Spleen (tissue), 11 donors: ENCODE measurements around the gene GPR27. TPM values are rescaled to one million over a fixed set of nuclear protein-coding genes. Genes with fewer than 3 reads are reported as not detected.

Source experiments
- DNase-seq: peaks from one replicate; pipeline ENCODE4 v3.0.0-alpha.2; 2020
- H3K27ac ChIP-seq, 8 donors: fragments of 200-600 bp; sonication (generic) in 7 of 8; 1 replicate in 4 of 8; 2 replicates in 4 of 8; pipeline versions ENCODE4 v1.5.0 to v1.8.0; 2016 to 2021; ENCODE audit warnings: inconsistent platforms in 4 of 8, mild to moderate bottlenecking in 4 of 8, moderate library complexity in 1 of 8
- H3K27me3 ChIP-seq, 7 donors: fragments of 200-600 bp; sonication (generic) in 6 of 7; replicated peaks in 1 of 7; 1 replicate in 4 of 7; 2 replicates in 3 of 7; pipeline versions ENCODE4 v1.5.0 to v1.8.0; 2016 to 2021; ENCODE audit warnings: inconsistent platforms in 3 of 7, mild to moderate bottlenecking in 1 of 7
- H3K36me3 ChIP-seq, 6 donors: fragments of 200-600 bp; sonication (generic) in 5 of 6; 1 replicate in 4 of 6; 2 replicates in 2 of 6; pipeline versions ENCODE4 v1.5.0 to v1.8.0; 2016 to 2021; ENCODE audit warnings: inconsistent platforms in 2 of 6
- H3K4me1 ChIP-seq, 6 donors: fragments of 200-600 bp; sonication (generic) in 5 of 6; 1 replicate in 3 of 6; 2 replicates in 3 of 6; pipeline versions ENCODE4 v1.5.0 to v1.8.0; 2016 to 2021; ENCODE audit warnings: inconsistent platforms in 3 of 6
- H3K4me3 ChIP-seq, 8 donors: fragments of 200-600 bp; sonication (generic) in 7 of 8; 1 replicate in 4 of 8; 2 replicates in 4 of 8; pipeline versions ENCODE4 v1.5.0 to v1.8.0; 2016 to 2021; ENCODE audit warnings: inconsistent platforms in 4 of 8, mild to moderate bottlenecking in 4 of 8, moderate library complexity in 2 of 8
- H3K9me3 ChIP-seq, 8 donors: fragments of 200-600 bp; sonication (generic) in 7 of 8; 1 replicate in 4 of 8; 2 replicates in 4 of 8; pipeline versions ENCODE4 v1.5.0 to v1.8.0; 2016 to 2021; ENCODE audit warnings: inconsistent platforms in 4 of 8
- POLR2A ChIP-seq, 3 donors: fragments of 450-650 bp; IDR thresholded peaks; one replicate each; pipeline ENCODE4 v1.5.1; 2017; ENCODE audit warnings: antibody characterized with exemption in 3 of 3, mild to moderate bottlenecking in 1 of 3
- POLR2AphosphoS5 ChIP-seq, 3 donors: sonication (generic); formaldehyde crosslinking; IDR thresholded peaks; one replicate each; pipeline ENCODE4 v1.5.1; 2017; ENCODE audit warnings: antibody characterized with exemption in 3 of 3
- WGBS, 5 donors: extraction: QIAGEN DNeasy Blood & Tissue Kit in 3 of 5; methylation state at CpG; one replicate each; pipeline versions ENCODE4 v1.1.5 to v1.1.7; 2013 to 2018; 5-methylcytosine and 5-hydroxymethylcytosine counted together
- intact Hi-C: fragments of 100-400 bp; cut with DNase I; formaldehyde crosslinking; loops from one replicate; pipeline ENCODE4 v1.15.0; 2023; ENCODE audit warnings: low total_unique reads
- polyA plus RNA-seq, 3 donors: library from polyadenylated mRNA; stranded (reverse); fragments of 200-250 nt; gene quantifications; one replicate each; pipeline ENCODE4 v1.2.1, GENCODE V29; 2013
- total RNA-seq, 7 donors: library from RNA; depleted of rRNA in 3 of 7; stranded (reverse); fragments of >200 nt in 3 of 7; fragmentation: NEBNext Ultra II Directional in 4 of 7; extraction: Animal tissue kit (Norgen Biotek cat#: 25700) in 4 of 7; gene quantifications; one replicate each; pipeline versions ENCODE4 v1.1.0 to v1.2.1, GENCODE V29; 2016 to 2021
- TF ChIP-seq, protein P1 (sequence below), 11 experiments: fragments of 200-600 bp in 7 of 11; fragments of 450-650 bp in 4 of 11; sonication (generic) in 4 of 11; IDR thresholded peaks in 8 of 11; conservative IDR thresholded peaks in 3 of 11; 1 replicate in 7 of 11; 2 replicates in 4 of 11; pipeline versions ENCODE4 v1.4.0 to v1.8.0; 2016 to 2021; ENCODE audit warnings: antibody characterized with exemption in 11 of 11, inconsistent platforms in 4 of 11, mild to moderate bottlenecking in 1 of 11
- donor health status: healthy with polysubstance abuse.
- donor health status: DM: no; HTN: no; CAD: no; lungs with moderate emphysema.
- donor health status: DM: no; HTN: no; CAD: no.
- donor health status: Bipolar disorder and iron deficiency.
- donor health status: healthy.
- donor health status: DM: no; HTN: no; CAD: no.
- donor health status: DM: yes; HTN: yes; CAD: no.

GPR27 gene
- total and polyA plus RNA-seq, 10 donors, result 0.37 to 15.3 (median 6.6) TPM

DNA sequence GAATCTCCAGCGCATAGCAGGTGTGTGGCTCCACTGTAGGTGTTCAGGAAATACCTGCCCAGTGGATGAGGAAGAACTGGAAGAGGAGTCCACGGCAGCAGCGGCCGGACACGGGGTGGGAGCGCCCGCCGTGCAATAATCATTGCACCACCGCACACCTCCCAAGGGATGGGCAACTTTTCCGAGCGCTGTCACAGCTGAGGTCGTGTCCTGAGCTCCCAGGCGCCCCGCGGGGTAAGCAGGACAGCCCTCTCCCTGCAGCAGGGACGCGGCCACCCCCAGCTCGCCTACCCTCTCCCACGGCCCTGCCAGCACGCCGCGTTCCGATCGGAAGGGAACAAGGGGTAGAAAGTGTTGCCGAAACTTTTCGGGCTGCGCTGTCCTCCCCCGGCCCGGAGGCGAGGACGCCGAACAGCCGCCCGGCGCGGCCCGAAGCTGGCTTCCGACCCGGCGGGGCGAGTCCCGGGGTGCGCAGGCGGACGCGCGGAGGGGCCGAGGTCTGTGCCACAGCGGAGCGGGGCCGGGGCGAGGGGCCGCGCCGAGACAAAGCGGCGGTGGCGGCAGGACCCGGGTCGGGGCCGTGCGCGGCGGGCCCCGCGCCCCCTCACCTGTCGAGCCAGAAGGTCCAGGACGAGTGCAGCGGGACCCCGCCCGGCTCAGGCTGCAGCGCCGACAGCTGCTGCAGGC lies 28.9 kb upstream of the GPR27 start:
- Histone ChIP-seq H3K36me3 (peaks cover 0 to 8% (median 0%) of the 10 kb centered on the region in 6 donors), H3K9me3 (no peaks in the 10 kb centered on the region), H3K27me3 (no peaks in the 10 kb centered on the region), H3K4me1 (peaks cover 6 to 72% (median 62%) of the 10 kb centered on the region in 6 donors), H3K27ac (peak overlapping the region; percentile 17 to 96 (median 89)), H3K4me3 (peak overlapping the region; percentile 45 to 93 (median 78))
- intact Hi-C loops, result loop anchor here (5.0 kb wide), 1 partner anchor 1098 kb away; no protein-coding TSS in a partner anchor
- DNase-seq, result peak; percentile 91
- 0 to 1% (median 0%) methylated on average over 22 to 73 of the region's 73 CpGs for WGBS, 5 donors
- TF ChIP-seq POLR2AphosphoS5 (IDR thresholded peaks at IDR 0.05) (peak; percentile 13 to 76 (median 60)), POLR2A (IDR thresholded peaks at IDR 0.05) (no peak)
- TF ChIP-seq, protein P1, sequence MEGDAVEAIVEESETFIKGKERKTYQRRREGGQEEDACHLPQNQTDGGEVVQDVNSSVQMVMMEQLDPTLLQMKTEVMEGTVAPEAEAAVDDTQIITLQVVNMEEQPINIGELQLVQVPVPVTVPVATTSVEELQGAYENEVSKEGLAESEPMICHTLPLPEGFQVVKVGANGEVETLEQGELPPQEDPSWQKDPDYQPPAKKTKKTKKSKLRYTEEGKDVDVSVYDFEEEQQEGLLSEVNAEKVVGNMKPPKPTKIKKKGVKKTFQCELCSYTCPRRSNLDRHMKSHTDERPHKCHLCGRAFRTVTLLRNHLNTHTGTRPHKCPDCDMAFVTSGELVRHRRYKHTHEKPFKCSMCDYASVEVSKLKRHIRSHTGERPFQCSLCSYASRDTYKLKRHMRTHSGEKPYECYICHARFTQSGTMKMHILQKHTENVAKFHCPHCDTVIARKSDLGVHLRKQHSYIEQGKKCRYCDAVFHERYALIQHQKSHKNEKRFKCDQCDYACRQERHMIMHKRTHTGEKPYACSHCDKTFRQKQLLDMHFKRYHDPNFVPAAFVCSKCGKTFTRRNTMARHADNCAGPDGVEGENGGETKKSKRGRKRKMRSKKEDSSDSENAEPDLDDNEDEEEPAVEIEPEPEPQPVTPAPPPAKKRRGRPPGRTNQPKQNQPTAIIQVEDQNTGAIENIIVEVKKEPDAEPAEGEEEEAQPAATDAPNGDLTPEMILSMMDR (IDR thresholded peaks at IDR 0.05 in 8 of 11, conservative IDR thresholded peaks at IDR 0.05 in 3 of 11), result peak in 1 of 11 experiments; percentile 5

DNA sequence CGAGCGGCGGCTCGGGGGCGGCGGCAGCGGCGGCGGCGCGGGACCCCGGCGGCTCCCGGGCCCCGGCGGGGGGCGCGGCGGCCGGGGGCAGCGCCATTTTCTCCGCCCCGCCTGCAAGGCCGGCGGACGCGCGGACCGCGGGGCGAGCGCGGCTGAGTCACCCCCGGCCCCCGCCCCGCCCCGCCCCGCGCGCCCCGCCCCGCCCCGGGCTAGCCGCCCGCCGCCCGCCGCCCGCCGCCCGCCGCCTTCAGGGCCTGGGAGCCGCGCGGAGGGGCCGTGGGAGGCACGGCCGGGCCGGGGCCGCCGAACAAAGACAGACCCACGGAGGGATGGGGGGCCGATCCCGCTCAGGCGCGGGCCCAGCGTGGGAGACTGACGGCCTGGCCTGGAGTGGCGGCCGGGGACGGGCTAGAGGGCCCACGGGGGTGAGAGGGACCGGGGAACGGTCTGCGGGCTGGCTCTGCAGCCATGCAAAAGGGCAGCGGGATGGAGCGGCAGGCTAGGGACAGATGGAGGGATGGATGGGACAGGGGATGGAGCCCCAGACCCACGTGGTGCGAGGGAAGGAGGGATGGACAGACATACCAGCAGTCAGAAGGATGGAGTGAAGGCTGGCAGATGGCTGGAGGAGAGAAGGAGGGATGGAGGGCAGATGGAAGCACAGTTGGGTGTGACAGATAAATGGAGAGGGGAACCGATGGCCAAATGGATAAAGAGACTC lies 28.2 kb upstream of the GPR27 start, which contains the start of gene EIF4E3:
Gene EIF4E3 (minus strand): TSS at position 132 of the 721 bp plus-strand sequence. CDS start 35 bp downstream, at position 97.
- Histone ChIP-seq H3K4me3 (peak within 1 kb of the TSS; percentile 45 to 93 (median 78)), H3K27ac (peak within 1 kb of the TSS; percentile 57 to 96 (median 90)), H3K9me3 (no peaks in the 10 kb centered on the region), H3K27me3 (no peaks in the 10 kb centered on the region), H3K36me3 (peaks cover 0 to 8% (median 0%) of the 10 kb centered on the region in 6 donors), H3K4me1 (peaks cover 9 to 79% (median 67%) of the 10 kb centered on the region in 6 donors)
- DNase-seq, result peak; percentile 91
- TF ChIP-seq POLR2A (IDR thresholded peaks at IDR 0.05), result no peak
- TF ChIP-seq, protein P1 (IDR thresholded peaks at IDR 0.05 in 8 of 11, conservative IDR thresholded peaks at IDR 0.05 in 3 of 11), result no peak
- TF ChIP-seq POLR2AphosphoS5 (IDR thresholded peaks at IDR 0.05), result peak in 2 of 3 donors; percentile 58 to 65
- 3 to 14% (median 4%) methylated on average over 19 to 80 of the region's 80 CpGs for WGBS, 5 donors
- intact Hi-C loops, result loop anchor here (5.0 kb wide), 1 partner anchor 1097 kb away; no protein-coding TSS in a partner anchor

GRCh38 chr3:71726146-71726545 lies 27.5 kb upstream of the GPR27 start:
- WGBS, 5 donors, result 53 to 71% (median 59%) methylated on average over 8 of the region's 8 CpGs
- Histone ChIP-seq H3K27me3 (no peaks in the 10 kb centered on the region), H3K9me3 (no peaks in the 10 kb centered on the region), H3K4me3 (peak overlapping the region in 7 of 8 donors; percentile 49 to 93 (median 53)), H3K36me3 (peaks cover 0 to 2% (median 0%) of the 10 kb centered on the region in 6 donors), H3K4me1 (peaks cover 9 to 76% (median 62%) of the 10 kb centered on the region in 6 donors), H3K27ac (peak overlapping the region; percentile 57 to 96 (median 88))
- DNase-seq, result no peak
- TF ChIP-seq, protein P1 (IDR thresholded peaks at IDR 0.05 in 8 of 11, conservative IDR thresholded peaks at IDR 0.05 in 3 of 11), result no peak
- TF ChIP-seq POLR2A (IDR thresholded peaks at IDR 0.05) (no peak), POLR2AphosphoS5 (IDR thresholded peaks at IDR 0.05) (peak in 2 of 3 donors; percentile 37 to 41)
- intact Hi-C loops, result loop anchor here (5.0 kb wide), 1 partner anchor 1096 kb away; no protein-coding TSS in a partner anchor
